ENCODE results near the gene SPIRE1.

SPIRE1 gene

DNA sequence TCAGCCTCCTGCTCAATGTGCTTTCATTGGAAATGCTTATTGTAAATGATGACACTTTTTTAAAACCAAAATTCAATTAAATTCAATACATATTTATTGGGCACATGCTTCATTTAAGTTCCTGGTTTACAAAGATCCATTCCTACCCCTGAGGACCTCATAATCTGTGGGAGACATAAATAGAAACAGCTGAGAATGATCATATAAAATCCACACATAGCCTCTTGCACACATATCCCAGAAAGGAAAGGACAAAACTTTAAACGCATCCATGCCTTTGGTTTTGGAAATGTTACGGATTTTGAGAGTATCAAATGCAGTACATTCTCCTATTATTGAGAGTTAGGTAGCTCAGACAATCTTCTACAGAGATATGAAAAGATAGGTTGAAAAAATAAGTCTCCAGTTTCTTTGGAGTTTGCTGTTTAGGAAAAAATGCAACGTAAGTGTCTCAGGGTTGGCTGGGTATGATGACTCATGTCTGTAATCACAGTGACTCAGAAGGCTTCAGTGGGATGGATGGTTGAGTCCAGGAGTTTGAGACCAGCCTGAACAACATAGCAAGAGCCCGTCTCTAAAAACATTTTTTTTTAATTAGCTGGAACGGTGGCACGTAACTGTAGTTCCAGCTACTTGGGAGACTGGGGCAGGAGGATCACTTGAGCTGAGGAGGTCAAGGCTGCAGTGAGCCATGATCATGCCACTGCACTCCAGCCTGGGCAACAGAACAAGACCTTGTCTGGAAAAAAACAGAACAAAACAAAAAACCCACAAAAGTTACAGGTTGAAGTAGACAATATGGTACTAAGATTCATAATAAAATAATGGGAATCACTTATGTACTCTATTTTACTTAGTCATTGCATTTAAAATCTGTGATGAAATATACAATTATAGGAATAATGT lies 254.1 kb downstream of the SPIRE1 start:
- Histone ChIP-seq H3K9me2 (replicated peaks; ENCODE audit: insufficient read depth, low read length) (no peaks in the 10 kb centered on the region), H3K4me3 (ENCODE audit: insufficient read depth, low read length, poor library complexity, severe bottlenecking) (no peak overlapping the region), H3K79me2 (ENCODE audit: insufficient read depth, low read length) (peaks cover 6% of the 10 kb centered on the region), H3K27ac (ENCODE audit: low read depth, low read length) (no peak overlapping the region), H4K20me1 (ENCODE audit: low read depth, low read length) (no peaks in the 10 kb centered on the region), H3K4me2 (ENCODE audit: low read depth, low read length, poor library complexity, severe bottlenecking) (no peak overlapping the region), H3K36me3 (ENCODE audit: low read length) (no peaks in the 10 kb centered on the region), H3F3A (ENCODE audit: insufficient read depth) (no peaks in the 10 kb centered on the region), H3K9me3 (ENCODE audit: insufficient read depth, low read length) (no peaks in the 10 kb centered on the region), H3K9ac (ENCODE audit: low read length) (no peak overlapping the region), H2AFZ (ENCODE audit: low read depth, low read length, severe bottlenecking) (no peak overlapping the region), H3K27me3 (ENCODE audit: low read length) (no peaks in the 10 kb centered on the region)
- TF ChIP-seq, protein P1, sequence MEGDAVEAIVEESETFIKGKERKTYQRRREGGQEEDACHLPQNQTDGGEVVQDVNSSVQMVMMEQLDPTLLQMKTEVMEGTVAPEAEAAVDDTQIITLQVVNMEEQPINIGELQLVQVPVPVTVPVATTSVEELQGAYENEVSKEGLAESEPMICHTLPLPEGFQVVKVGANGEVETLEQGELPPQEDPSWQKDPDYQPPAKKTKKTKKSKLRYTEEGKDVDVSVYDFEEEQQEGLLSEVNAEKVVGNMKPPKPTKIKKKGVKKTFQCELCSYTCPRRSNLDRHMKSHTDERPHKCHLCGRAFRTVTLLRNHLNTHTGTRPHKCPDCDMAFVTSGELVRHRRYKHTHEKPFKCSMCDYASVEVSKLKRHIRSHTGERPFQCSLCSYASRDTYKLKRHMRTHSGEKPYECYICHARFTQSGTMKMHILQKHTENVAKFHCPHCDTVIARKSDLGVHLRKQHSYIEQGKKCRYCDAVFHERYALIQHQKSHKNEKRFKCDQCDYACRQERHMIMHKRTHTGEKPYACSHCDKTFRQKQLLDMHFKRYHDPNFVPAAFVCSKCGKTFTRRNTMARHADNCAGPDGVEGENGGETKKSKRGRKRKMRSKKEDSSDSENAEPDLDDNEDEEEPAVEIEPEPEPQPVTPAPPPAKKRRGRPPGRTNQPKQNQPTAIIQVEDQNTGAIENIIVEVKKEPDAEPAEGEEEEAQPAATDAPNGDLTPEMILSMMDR (IDR thresholded peaks at IDR 0.05; ENCODE audit: insufficient read depth, low read length, poor library complexity, severe bottlenecking), result no peak
- no peak for TF ChIP-seq EZH2phosphoT487 (conservative IDR thresholded peaks at IDR 0.05; ENCODE audit: low read length)

DNA sequence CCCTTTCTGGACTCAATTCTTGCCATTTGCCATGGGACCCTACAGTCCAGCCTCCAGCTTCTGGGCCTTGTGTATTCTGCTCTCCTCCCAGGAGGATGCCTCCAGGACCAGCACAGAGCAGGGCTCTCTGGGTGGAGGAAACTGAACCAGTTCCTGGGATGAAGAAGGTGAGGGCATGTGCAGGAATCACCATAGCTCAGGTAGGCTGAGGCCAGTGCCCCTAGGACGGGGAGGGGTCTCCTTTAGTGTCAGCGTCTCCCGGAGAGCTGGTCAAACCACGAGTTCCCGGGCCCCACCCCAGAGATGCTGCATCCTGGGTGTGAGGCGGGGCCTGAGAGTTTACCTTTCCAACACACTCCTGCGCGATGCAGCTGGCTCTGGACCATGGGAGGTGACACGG lies 256.0 kb downstream of the SPIRE1 start:
- Histone ChIP-seq H3K27me3 (ENCODE audit: low read length) (no peaks in the 10 kb centered on the region), H3K36me3 (ENCODE audit: low read length) (no peaks in the 10 kb centered on the region), H3K4me3 (ENCODE audit: insufficient read depth, low read length, poor library complexity, severe bottlenecking) (no peak overlapping the region), H2AFZ (ENCODE audit: low read depth, low read length, severe bottlenecking) (no peak overlapping the region), H4K20me1 (ENCODE audit: low read depth, low read length) (no peaks in the 10 kb centered on the region), H3K79me2 (ENCODE audit: insufficient read depth, low read length) (no peaks in the 10 kb centered on the region), H3K4me2 (ENCODE audit: low read depth, low read length, poor library complexity, severe bottlenecking) (no peak overlapping the region), H3K9me2 (replicated peaks; ENCODE audit: insufficient read depth, low read length) (no peaks in the 10 kb centered on the region), H3K27ac (ENCODE audit: low read depth, low read length) (no peak overlapping the region), H3F3A (ENCODE audit: insufficient read depth) (no peaks in the 10 kb centered on the region), H3K9ac (ENCODE audit: low read length) (no peak overlapping the region), H3K9me3 (ENCODE audit: insufficient read depth, low read length) (no peaks in the 10 kb centered on the region)
- TF ChIP-seq, protein P1 (IDR thresholded peaks at IDR 0.05; ENCODE audit: insufficient read depth, low read length, poor library complexity, severe bottlenecking), result no peak
- no peak for TF ChIP-seq EZH2phosphoT487 (conservative IDR thresholded peaks at IDR 0.05; ENCODE audit: low read length)

DNA sequence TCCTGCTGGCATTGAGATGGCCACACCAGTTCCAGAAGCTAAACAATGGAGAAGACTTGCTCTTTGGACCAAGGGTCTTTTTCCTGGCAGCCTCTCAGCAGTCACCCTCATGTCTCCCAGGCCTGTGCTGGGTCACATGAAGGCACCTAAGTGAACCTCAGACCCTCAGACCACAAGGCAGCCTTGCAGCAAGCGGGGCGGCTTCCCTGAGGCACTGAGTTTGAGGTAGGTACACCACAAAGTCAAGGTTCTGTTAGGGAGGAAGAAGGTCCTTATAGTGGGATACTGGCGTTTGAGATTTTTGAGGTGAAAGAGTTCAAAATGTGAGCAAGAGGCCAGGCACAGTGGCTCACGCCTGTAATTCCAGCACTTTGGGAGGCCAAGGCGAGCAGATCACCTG lies 258.7 kb downstream of the SPIRE1 start:
- no peak overlapping the region for H3K4me3 ChIP-seq (ENCODE audit: insufficient read depth, low read length, poor library complexity, severe bottlenecking)
- no peaks in the 10 kb centered on the region for H3K9me3 ChIP-seq (ENCODE audit: insufficient read depth, low read length)
- no peaks in the 10 kb centered on the region for H3F3A ChIP-seq (ENCODE audit: insufficient read depth)
- no peak overlapping the region for H3K27ac ChIP-seq (ENCODE audit: low read depth, low read length)
- no peak overlapping the region for H3K4me2 ChIP-seq (ENCODE audit: low read depth, low read length, poor library complexity, severe bottlenecking)
- no peaks in the 10 kb centered on the region for H3K27me3 ChIP-seq (ENCODE audit: low read length)
- TF ChIP-seq, protein P1 (IDR thresholded peaks at IDR 0.05; ENCODE audit: insufficient read depth, low read length, poor library complexity, severe bottlenecking), result no peak
- no peak for TF ChIP-seq EZH2phosphoT487 (conservative IDR thresholded peaks at IDR 0.05; ENCODE audit: low read length)
- H3K36me3 ChIP-seq (ENCODE audit: low read length), result no peaks in the 10 kb centered on the region
- no peaks in the 10 kb centered on the region for H3K79me2 ChIP-seq (ENCODE audit: insufficient read depth, low read length)
- H3K9me2 ChIP-seq (replicated peaks; ENCODE audit: insufficient read depth, low read length), result no peaks in the 10 kb centered on the region
- no peak overlapping the region for H2AFZ ChIP-seq (ENCODE audit: low read depth, low read length, severe bottlenecking)
- no peaks in the 10 kb centered on the region for H4K20me1 ChIP-seq (ENCODE audit: low read depth, low read length)
- H3K9ac ChIP-seq (ENCODE audit: low read length), result no peak overlapping the region
